TTC549 (cell line): ENCODE measurements around the gene FZD10.

Experiments
- FAIRE-seq: peaks from 2 replicates; lab custom pipeline; 2012; peaks lifted over from hg19 to GRCh38; lab: Jason Lieb, UNC

Gene FZD10

GRCh38 chr12:130162267-130162666 is at the start of gene FZD10:
TSS of gene FZD10 (plus strand) at chr12:130162464. CDS start at chr12:130162943, 479 bp downstream.
- no peak for FAIRE-seq

- no peak for FAIRE-seq
Measured at GRCh38 chr12:130114952-130115351, 47.3 kb upstream of the FZD10 start.

GRCh38 chr12:130115646-130116045 is 46.6 kb upstream of the FZD10 start:
- FAIRE-seq: no peak

GRCh38 chr12:130116791-130117190 is 45.5 kb upstream of the FZD10 start:
- FAIRE-seq: no peak

GRCh38 chr12:130117233-130117632 is 45.0 kb upstream of the FZD10 start:
- FAIRE-seq: no peak

GRCh38 chr12:130117701-130118100 is 44.6 kb upstream of the FZD10 start:
- no peak for FAIRE-seq

GRCh38 chr12:130118181-130118580 is 44.1 kb upstream of the FZD10 start:
- no peak for FAIRE-seq

GRCh38 chr12:130119241-130119861 is 42.9 kb upstream of the FZD10 start:
- no peak for FAIRE-seq

- no peak for FAIRE-seq
Measured at GRCh38 chr12:130120012-130120805, 42.1 kb upstream of the FZD10 start.

GRCh38 chr12:130121226-130122000 is 40.9 kb upstream of the FZD10 start:
- FAIRE-seq: no peak

GRCh38 chr12:130122356-130122755 is 39.9 kb upstream of the FZD10 start:
- FAIRE-seq: no peak

- no peak for FAIRE-seq
Measured at GRCh38 chr12:130124106-130124505, 38.2 kb upstream of the FZD10 start.

GRCh38 chr12:130124605-130125244 is 37.5 kb upstream of the FZD10 start:
- no peak for FAIRE-seq

- no peak for FAIRE-seq
Measured at GRCh38 chr12:130126023-130126432, 36.2 kb upstream of the FZD10 start.

GRCh38 chr12:130127532-130127911 is 34.7 kb upstream of the FZD10 start:
- no peak for FAIRE-seq

- no peak for FAIRE-seq
Measured at GRCh38 chr12:130127912-130128789, 34.1 kb upstream of the FZD10 start.

- no peak for FAIRE-seq
Measured at GRCh38 chr12:130128790-130129735, 33.2 kb upstream of the FZD10 start.

GRCh38 chr12:130130346-130130745 is 31.9 kb upstream of the FZD10 start:
- no peak for FAIRE-seq

GRCh38 chr12:130131025-130131424 is 31.2 kb upstream of the FZD10 start:
- FAIRE-seq: no peak

GRCh38 chr12:130131801-130132200 is 30.5 kb upstream of the FZD10 start:
- no peak for FAIRE-seq
